Adrenal gland (tissue), 5 donors: ENCODE results near the gene SP140.
"Not testable (repeated sequence)": the region's sequence is repeated elsewhere in the genome, so short reads cannot be mapped to it uniquely, and the experiment has no call there.

Experiments used
- CTCF ChIP-seq, 6 experiments: fragments of 450-650 bp in 4 of 6; fragments of 200-600 bp in 2 of 6; sonication (generic) in 1 of 6; IDR thresholded peaks; 1 replicate in 5 of 6; 2 replicates in 1 of 6; pipeline versions ENCODE4 v1.5.1 to v1.8.0; 2016 to 2021; ENCODE audit warnings: antibody characterized with exemption in 6 of 6, mild to moderate bottlenecking in 2 of 6, moderate library complexity in 1 of 6
- POLR2A ChIP-seq, 2 donors: fragments of 450-650 bp; IDR thresholded peaks; one replicate each; pipeline ENCODE4 v1.6.1; 2017; ENCODE audit warnings: antibody characterized with exemption in 2 of 2, mild to moderate bottlenecking in 2 of 2, moderate library complexity in 1 of 2
- donor health status: DM: no; HTN: no; CAD: no.

DNA sequence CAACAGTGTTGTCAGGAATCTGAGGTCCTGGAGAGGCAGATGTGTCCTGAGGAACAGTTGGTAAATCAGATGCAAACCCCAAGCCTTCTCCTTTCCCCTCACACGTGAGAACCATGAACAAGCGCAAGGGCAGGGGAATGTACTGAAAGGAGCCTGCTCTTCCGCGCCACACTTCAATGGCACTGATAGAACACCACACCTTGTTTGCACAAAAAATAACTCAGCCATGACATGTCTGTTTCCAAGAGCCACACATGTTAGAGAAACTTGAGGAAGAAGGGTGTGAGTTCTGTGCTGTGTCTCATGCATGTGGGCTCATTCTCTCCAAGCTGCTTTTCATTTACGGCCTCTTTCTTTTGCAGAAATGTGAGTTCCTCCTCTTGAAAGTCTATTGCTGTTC lies 85.3 kb downstream of the SP140 start:
- TF ChIP-seq CTCF, POLR2A (IDR thresholded peaks at IDR 0.05): not testable (repeated sequence)
